ENCODE results near the gene NMNAT2. TPM values are rescaled to one million over a fixed set of nuclear protein-coding genes. Genes with fewer than 3 reads are reported as not detected.

NMNAT2 gene
- total RNA-seq, 2 experiments from 2014 or later = not detected

- ChIA-PET POLR2A (no interaction called here), CTCF (ENCODE audit: unreplicated experiment) (no interaction called here)
- Histone ChIP-seq H3K36me3 (ENCODE audit: insufficient read depth, low read length) (no peaks in the 10 kb centered on the region), H3K27ac (ENCODE audit: low read depth, low read length, poor library complexity, severe bottlenecking) (no peak overlapping the region), H3K4me1 (ENCODE audit: insufficient read depth, low read length, poor library complexity, severe bottlenecking) (no peaks in the 10 kb centered on the region), H3K9me3 (ENCODE audit: low read length) (no peaks in the 10 kb centered on the region), H2AFZ (ENCODE audit: low read length) (no peak overlapping the region), H3K4me2 (ENCODE audit: low read length) (no peak overlapping the region), H3K4me3 (ENCODE audit: low read depth, low read length, poor library complexity, severe bottlenecking) (no peak overlapping the region), H3K9me2 (ENCODE audit: insufficient read depth, low read length) (no peaks in the 10 kb centered on the region), H3K79me2 (ENCODE audit: insufficient read depth, low read depth, low read length) (no peaks in the 10 kb centered on the region), H4K20me1 (ENCODE audit: insufficient read depth, low read length) (no peaks in the 10 kb centered on the region)
- no peak for TF ChIP-seq EZH2phosphoT487 (IDR thresholded peaks at IDR 0.05; ENCODE audit: borderline replicate concordance, low read depth, low read length)
- TF ChIP-seq CTCF (conservative IDR thresholded peaks at IDR 0.05; ENCODE audit: low read length) = no peak
- no TSS peak for BruUV-seq (replicated peaks)
- intact Hi-C loops (cut with micrococcal nuclease; ENCODE audit: unreplicated experiment) = no loop called here
- DNase-seq (ENCODE audit: low spot score) = no peak
Measured at GRCh38 chr1:183450093-183450492, 31.9 kb upstream of the NMNAT2 start.

- H2AFZ ChIP-seq (ENCODE audit: low read length) = no peak overlapping the region
Measured at GRCh38 chr1:183449223-183449770, 31.1 kb upstream of the NMNAT2 start.

More at GRCh38 chr1:183449223-183449770, 31.1 kb upstream of the NMNAT2 start:
- H3K4me1 ChIP-seq (ENCODE audit: insufficient read depth, low read length, poor library complexity, severe bottlenecking) = no peaks in the 10 kb centered on the region
- POLR2A ChIA-PET = no interaction called here
- no peaks in the 10 kb centered on the region for H3K36me3 ChIP-seq (ENCODE audit: insufficient read depth, low read length)
- no TSS peak for BruUV-seq (replicated peaks)
- intact Hi-C loops (cut with micrococcal nuclease; ENCODE audit: unreplicated experiment) = loop anchor here (10.0 kb wide), 1 partner anchor 154 kb away; no protein-coding TSS in a partner anchor
- DNase-seq (ENCODE audit: low spot score) = no peak
- no peaks in the 10 kb centered on the region for H4K20me1 ChIP-seq (ENCODE audit: insufficient read depth, low read length)
- TF ChIP-seq EZH2phosphoT487 (IDR thresholded peaks at IDR 0.05; ENCODE audit: borderline replicate concordance, low read depth, low read length) (no peak), CTCF (conservative IDR thresholded peaks at IDR 0.05; ENCODE audit: low read length) (no peak)
- H3K79me2 ChIP-seq (ENCODE audit: insufficient read depth, low read depth, low read length) = no peaks in the 10 kb centered on the region
- no peaks in the 10 kb centered on the region for H3K9me3 ChIP-seq (ENCODE audit: low read length)
- H3K4me2 ChIP-seq (ENCODE audit: low read length) = no peak overlapping the region
- no peak overlapping the region for H3K4me3 ChIP-seq (ENCODE audit: low read depth, low read length, poor library complexity, severe bottlenecking)
- CTCF ChIA-PET (ENCODE audit: unreplicated experiment) = no interaction called here
- H3K9me2 ChIP-seq (ENCODE audit: insufficient read depth, low read length) = no peaks in the 10 kb centered on the region
- no peak overlapping the region for H3K27ac ChIP-seq (ENCODE audit: low read depth, low read length, poor library complexity, severe bottlenecking)

Measured in OCI-LY7 (cell line).